H1 (cell line): Measurements from ENCODE around the gene NEDD1. TPM values are rescaled to one million over a fixed set of nuclear protein-coding genes. Genes with fewer than 3 reads are reported as not detected.

Experiments used
- CHD7 ChIP-seq: fragments of 300-600 bp; sonication (generic); IDR thresholded peaks from 2 replicates; pipeline ENCODE4 v1.7.1; 2012; ENCODE audit warnings: low read length, moderate library complexity, mild to moderate bottlenecking, inconsistent platforms; ENCODE audit not compliant: insufficient replicate concordance
- EZH2 ChIP-seq: fragments of 200-600 bp; sonication (generic); IDR thresholded peaks from 2 replicates; pipeline ENCODE4 v1.7.1; 2012; ENCODE audit warnings: low read depth, mild to moderate bottlenecking, moderate library complexity, low read length, inconsistent platforms; ENCODE audit not compliant: severe bottlenecking
- PHF8 ChIP-seq: fragments of 200-600 bp; sonication (generic); conservative IDR thresholded peaks from 2 replicates; pipeline ENCODE4 v1.7.1; 2012; ENCODE audit warnings: low read depth, mild to moderate bottlenecking, inconsistent platforms, low read length, moderate library complexity
- SP2 ChIP-seq: IDR thresholded peaks from 2 replicates; pipeline ENCODE4 v1.6.1; 2012; ENCODE audit warnings: mild to moderate bottlenecking, low read length, inconsistent platforms
- TEAD4 ChIP-seq: IDR thresholded peaks from 2 replicates; pipeline ENCODE4 v1.6.1; 2012; ENCODE audit warnings: low read depth, low read length, inconsistent platforms, mixed read lengths
- USF2 ChIP-seq: IDR thresholded peaks from 2 replicates; pipeline ENCODE4 v1.6.1; 2011; ENCODE audit warnings: low read length, improper control_type of control experiment
- ZNF274 ChIP-seq: IDR thresholded peaks from 2 replicates; pipeline ENCODE4 v1.7.0; 2012; ENCODE audit warnings: low read length, borderline replicate concordance; ENCODE audit errors: extremely low read depth
- polyA plus RNA-seq, 7 experiments: library from polyadenylated mRNA; depleted of rRNA in 3 of 7; stranded (reverse) in 5 of 7; unstranded in 2 of 7; fragments of >200 nt in 5 of 7; fragments of 200-250 nt in 2 of 7; gene quantifications; 1 replicate in 5 of 7; 2 replicates in 1 of 7; 4 replicates in 1 of 7; pipeline versions ENCODE4 v1.2.1 to v1.2.3, GENCODE V29; 2011 to 2013; ENCODE audit warnings: missing spikeins in 2 of 7, mixed read lengths in 2 of 7
- total RNA-seq: library from RNA; stranded (reverse); fragmentation: NEBNext Ultra II Directional; extraction: Animal tissue kit (Norgen Biotek cat#: 25700); gene quantifications from 2 replicates; pipeline ENCODE4 v1.2.1, GENCODE V29; 2021

NEDD1 gene
- total and polyA plus RNA-seq, 2 of the 8 experiments (the other 6 are each of a cell fraction or from before 2014, with no cell fraction given), result 9.0 to 26.6 TPM

- no peak for TF ChIP-seq CHD7
- no peak for TF ChIP-seq TEAD4
- TF ChIP-seq USF2, result no peak
- TF ChIP-seq PHF8, result no peak
- no peak for TF ChIP-seq EZH2
- no peak for TF ChIP-seq ZNF274
- TF ChIP-seq SP2, result no peak
- TF ChIP-seq, all 59 proteins: peak for 0
These were observed 81.9 kb downstream of the NEDD1 start (continued) for GRCh38 chr12:96988919-96989318.
